ENCODE results near the gene GCFC2.

DNA sequence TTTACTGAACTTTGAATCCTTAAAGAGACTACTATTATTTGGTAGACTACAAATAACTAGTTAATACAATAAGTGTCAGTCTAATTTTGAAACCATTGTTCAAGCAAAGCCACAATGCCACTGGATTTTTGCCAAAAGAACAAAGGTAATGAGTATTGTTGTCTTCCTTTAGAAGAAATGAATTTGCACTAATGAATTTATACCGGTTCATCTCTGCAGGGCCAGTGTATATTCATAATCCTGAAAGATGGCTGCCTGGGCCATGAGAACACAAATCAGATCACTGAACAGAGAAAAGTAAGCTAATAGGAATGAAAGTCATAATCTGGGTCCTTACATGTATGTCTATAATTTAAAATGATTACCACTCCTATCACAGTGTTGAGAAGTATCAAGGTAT lies 31.2 kb downstream of the GCFC2 start:
- TF ChIP-seq, protein P1, sequence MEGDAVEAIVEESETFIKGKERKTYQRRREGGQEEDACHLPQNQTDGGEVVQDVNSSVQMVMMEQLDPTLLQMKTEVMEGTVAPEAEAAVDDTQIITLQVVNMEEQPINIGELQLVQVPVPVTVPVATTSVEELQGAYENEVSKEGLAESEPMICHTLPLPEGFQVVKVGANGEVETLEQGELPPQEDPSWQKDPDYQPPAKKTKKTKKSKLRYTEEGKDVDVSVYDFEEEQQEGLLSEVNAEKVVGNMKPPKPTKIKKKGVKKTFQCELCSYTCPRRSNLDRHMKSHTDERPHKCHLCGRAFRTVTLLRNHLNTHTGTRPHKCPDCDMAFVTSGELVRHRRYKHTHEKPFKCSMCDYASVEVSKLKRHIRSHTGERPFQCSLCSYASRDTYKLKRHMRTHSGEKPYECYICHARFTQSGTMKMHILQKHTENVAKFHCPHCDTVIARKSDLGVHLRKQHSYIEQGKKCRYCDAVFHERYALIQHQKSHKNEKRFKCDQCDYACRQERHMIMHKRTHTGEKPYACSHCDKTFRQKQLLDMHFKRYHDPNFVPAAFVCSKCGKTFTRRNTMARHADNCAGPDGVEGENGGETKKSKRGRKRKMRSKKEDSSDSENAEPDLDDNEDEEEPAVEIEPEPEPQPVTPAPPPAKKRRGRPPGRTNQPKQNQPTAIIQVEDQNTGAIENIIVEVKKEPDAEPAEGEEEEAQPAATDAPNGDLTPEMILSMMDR (IDR thresholded peaks at IDR 0.05 in 2 of 3, conservative IDR thresholded peaks at IDR 0.05 in 1 of 3; ENCODE audit: borderline replicate concordance in 1 of 3, insufficient read depth in 1 of 3, low read depth in 2 of 3, low read length in 2 of 3), result no peak
- TF ChIP-seq POLR2A (IDR thresholded peaks at IDR 0.05; ENCODE audit: borderline replicate concordance, extremely low read depth, insufficient read depth, insufficient read length), result no peak
- no peak for TF ChIP-seq FOSL1 (IDR thresholded peaks at IDR 0.05; ENCODE audit: low read depth)
- no peak for TF ChIP-seq EZH2 (IDR thresholded peaks at IDR 0.05)
- no peak for TF ChIP-seq ZFX (IDR thresholded peaks at IDR 0.05)
- TF ChIP-seq YY1 (IDR thresholded peaks at IDR 0.05; ENCODE audit: extremely low read depth, insufficient replicate concordance, low read depth, low read length), result no peak
- no peak for TF ChIP-seq ZNF274 (IDR thresholded peaks at IDR 0.05; ENCODE audit: low read depth, low read length)
- TF ChIP-seq, protein P2, sequence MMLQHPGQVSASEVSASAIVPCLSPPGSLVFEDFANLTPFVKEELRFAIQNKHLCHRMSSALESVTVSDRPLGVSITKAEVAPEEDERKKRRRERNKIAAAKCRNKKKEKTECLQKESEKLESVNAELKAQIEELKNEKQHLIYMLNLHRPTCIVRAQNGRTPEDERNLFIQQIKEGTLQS (IDR thresholded peaks at IDR 0.05), result no peak
- TF ChIP-seq SIN3A (IDR thresholded peaks at IDR 0.05; ENCODE audit: low read depth), result no peak
- TF ChIP-seq, protein P3, sequence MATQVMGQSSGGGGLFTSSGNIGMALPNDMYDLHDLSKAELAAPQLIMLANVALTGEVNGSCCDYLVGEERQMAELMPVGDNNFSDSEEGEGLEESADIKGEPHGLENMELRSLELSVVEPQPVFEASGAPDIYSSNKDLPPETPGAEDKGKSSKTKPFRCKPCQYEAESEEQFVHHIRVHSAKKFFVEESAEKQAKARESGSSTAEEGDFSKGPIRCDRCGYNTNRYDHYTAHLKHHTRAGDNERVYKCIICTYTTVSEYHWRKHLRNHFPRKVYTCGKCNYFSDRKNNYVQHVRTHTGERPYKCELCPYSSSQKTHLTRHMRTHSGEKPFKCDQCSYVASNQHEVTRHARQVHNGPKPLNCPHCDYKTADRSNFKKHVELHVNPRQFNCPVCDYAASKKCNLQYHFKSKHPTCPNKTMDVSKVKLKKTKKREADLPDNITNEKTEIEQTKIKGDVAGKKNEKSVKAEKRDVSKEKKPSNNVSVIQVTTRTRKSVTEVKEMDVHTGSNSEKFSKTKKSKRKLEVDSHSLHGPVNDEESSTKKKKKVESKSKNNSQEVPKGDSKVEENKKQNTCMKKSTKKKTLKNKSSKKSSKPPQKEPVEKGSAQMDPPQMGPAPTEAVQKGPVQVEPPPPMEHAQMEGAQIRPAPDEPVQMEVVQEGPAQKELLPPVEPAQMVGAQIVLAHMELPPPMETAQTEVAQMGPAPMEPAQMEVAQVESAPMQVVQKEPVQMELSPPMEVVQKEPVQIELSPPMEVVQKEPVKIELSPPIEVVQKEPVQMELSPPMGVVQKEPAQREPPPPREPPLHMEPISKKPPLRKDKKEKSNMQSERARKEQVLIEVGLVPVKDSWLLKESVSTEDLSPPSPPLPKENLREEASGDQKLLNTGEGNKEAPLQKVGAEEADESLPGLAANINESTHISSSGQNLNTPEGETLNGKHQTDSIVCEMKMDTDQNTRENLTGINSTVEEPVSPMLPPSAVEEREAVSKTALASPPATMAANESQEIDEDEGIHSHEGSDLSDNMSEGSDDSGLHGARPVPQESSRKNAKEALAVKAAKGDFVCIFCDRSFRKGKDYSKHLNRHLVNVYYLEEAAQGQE (IDR thresholded peaks at IDR 0.05; ENCODE audit: low read depth), result no peak
- TF ChIP-seq, protein P4, sequence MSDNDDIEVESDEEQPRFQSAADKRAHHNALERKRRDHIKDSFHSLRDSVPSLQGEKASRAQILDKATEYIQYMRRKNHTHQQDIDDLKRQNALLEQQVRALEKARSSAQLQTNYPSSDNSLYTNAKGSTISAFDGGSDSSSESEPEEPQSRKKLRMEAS (IDR thresholded peaks at IDR 0.05), result no peak
- no peak for TF ChIP-seq RAD21 (IDR thresholded peaks at IDR 0.05; ENCODE audit: low read depth)

All from HCT116 (cell line).